Measurements from ENCODE around the gene OSM.
"Not testable (repeated sequence)": the region's sequence is repeated elsewhere in the genome, so short reads cannot be mapped to it uniquely, and the experiment has no call there.

The OSM gene

DNA sequence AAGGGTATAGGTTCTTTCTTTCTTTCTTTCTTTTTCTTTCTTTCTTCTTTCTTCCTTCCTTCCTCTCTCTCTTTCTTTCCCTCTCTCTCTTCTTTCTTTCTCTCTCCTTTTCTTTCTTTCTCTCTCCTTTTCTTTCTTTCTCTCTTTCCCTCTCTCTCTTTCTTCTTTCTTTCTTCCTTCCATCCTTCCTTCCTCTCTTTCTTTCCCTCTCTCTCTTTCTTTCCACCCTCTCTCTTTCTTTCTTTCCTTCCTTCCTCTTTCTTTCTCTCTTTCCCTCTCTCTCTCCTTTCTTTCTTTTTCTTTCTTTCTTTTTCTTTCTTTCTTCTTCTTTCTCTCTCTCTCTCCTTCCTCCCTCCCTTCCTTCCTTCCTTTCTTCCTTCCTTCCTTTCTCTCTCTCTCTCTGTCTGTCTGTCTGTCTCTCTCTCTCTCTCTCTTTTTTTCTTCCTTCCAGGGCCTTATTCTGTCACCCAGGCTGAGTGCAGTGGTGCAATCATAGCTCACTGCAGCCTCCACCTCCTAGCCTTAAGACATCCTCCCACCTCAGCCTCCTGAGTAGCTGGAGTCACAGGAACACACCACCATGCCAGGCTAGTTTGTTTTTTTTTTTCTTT is 46.9 kb downstream of the OSM start:
- TF ChIP-seq, protein P1, sequence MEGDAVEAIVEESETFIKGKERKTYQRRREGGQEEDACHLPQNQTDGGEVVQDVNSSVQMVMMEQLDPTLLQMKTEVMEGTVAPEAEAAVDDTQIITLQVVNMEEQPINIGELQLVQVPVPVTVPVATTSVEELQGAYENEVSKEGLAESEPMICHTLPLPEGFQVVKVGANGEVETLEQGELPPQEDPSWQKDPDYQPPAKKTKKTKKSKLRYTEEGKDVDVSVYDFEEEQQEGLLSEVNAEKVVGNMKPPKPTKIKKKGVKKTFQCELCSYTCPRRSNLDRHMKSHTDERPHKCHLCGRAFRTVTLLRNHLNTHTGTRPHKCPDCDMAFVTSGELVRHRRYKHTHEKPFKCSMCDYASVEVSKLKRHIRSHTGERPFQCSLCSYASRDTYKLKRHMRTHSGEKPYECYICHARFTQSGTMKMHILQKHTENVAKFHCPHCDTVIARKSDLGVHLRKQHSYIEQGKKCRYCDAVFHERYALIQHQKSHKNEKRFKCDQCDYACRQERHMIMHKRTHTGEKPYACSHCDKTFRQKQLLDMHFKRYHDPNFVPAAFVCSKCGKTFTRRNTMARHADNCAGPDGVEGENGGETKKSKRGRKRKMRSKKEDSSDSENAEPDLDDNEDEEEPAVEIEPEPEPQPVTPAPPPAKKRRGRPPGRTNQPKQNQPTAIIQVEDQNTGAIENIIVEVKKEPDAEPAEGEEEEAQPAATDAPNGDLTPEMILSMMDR (IDR thresholded peaks at IDR 0.05; ENCODE audit: insufficient read depth, low read depth, low read length, missing control alignments) = no peak
- no peak for DNase-seq (ENCODE audit: low read depth)
- H3K4me3 ChIP-seq (ENCODE audit: low read length) = no peak overlapping the region

- DNase-seq (ENCODE audit: low read depth) = no peak
- H3K4me3 ChIP-seq (ENCODE audit: low read length) = no peak overlapping the region
- TF ChIP-seq, protein P1 (IDR thresholded peaks at IDR 0.05; ENCODE audit: insufficient read depth, low read depth, low read length, missing control alignments) = no peak
Observed at GRCh38 chr22:30219049-30219654, 47.5 kb downstream of the OSM start.

GRCh38 chr22:30217698-30218560 is 48.7 kb downstream of the OSM start:
- H3K4me3 ChIP-seq (ENCODE audit: low read length) = no peak overlapping the region
- TF ChIP-seq, protein P1 (IDR thresholded peaks at IDR 0.05; ENCODE audit: insufficient read depth, low read depth, low read length, missing control alignments) = no peak
- DNase-seq (ENCODE audit: low read depth) = no peak

- no peak for DNase-seq (ENCODE audit: low read depth)
- no peak overlapping the region for H3K4me3 ChIP-seq (ENCODE audit: low read length)
- TF ChIP-seq, protein P1 (IDR thresholded peaks at IDR 0.05; ENCODE audit: insufficient read depth, low read depth, low read length, missing control alignments) = no peak
Observed at GRCh38 chr22:30216710-30217109, 49.9 kb downstream of the OSM start.

DNA sequence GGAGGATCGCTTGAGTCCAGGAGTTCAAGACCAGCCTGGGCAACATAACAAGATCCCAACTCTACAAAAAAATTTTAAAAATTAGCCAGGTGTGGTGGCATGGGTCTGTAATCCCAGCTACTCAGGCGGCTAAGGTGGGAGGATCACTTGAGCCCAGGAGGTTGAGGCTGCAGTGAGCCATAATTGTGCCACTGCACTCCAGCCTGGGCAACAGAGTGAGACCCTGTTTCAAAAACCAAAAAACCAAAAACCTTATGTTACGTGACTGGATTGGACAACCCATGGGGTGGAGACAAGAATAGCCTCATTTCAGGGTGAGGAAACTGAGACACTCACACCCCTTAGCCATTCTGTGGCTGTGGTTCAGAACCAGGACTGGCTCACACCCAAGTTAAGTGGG is 50.4 kb downstream of the OSM start:
- DNase-seq (ENCODE audit: low read depth); H3K4me3 ChIP-seq (ENCODE audit: low read length): not testable (repeated sequence)

- DNase-seq (ENCODE audit: low read depth) = peak; percentile 38
- no peak overlapping the region for H3K4me3 ChIP-seq (ENCODE audit: low read length)
- TF ChIP-seq, protein P1 (IDR thresholded peaks at IDR 0.05; ENCODE audit: insufficient read depth, low read depth, low read length, missing control alignments) = no peak
Observed at GRCh38 chr22:30214703-30215407, 51.8 kb downstream of the OSM start.

- no peak overlapping the region for H3K4me3 ChIP-seq (ENCODE audit: low read length)
- DNase-seq (ENCODE audit: low read depth) = no peak
- TF ChIP-seq, protein P1 (IDR thresholded peaks at IDR 0.05; ENCODE audit: insufficient read depth, low read depth, low read length, missing control alignments) = no peak
Observed at GRCh38 chr22:30212996-30213441, 53.6 kb downstream of the OSM start.

All from epithelial cell of esophagus (primary cell).